ENCODE measurements around the gene HOXB2.

Gene HOXB2

GRCh38 chr17:48567646-48568354 is 22.9 kb upstream of the HOXB2 start:
- H3K4me3 ChIP-seq (ENCODE audit: low read depth, low read length) = no peak overlapping the region
- no peak for DNase-seq (ENCODE audit: low read depth)

- no peak for DNase-seq (ENCODE audit: low read depth)
- no peak overlapping the region for H3K4me3 ChIP-seq (ENCODE audit: low read depth, low read length)
Observed at GRCh38 chr17:48567209-48567608, 22.3 kb upstream of the HOXB2 start.

GRCh38 chr17:48566717-48567116 is 21.8 kb upstream of the HOXB2 start:
- no peak overlapping the region for H3K4me3 ChIP-seq (ENCODE audit: low read depth, low read length)

GRCh38 chr17:48565925-48566710 is 21.2 kb upstream of the HOXB2 start:
- no peak overlapping the region for H3K4me3 ChIP-seq (ENCODE audit: low read depth, low read length)
- no peak for DNase-seq (ENCODE audit: low read depth)

More at GRCh38 chr17:48566717-48567116, 21.8 kb upstream of the HOXB2 start:
- no peak for DNase-seq (ENCODE audit: low read depth)

DNA sequence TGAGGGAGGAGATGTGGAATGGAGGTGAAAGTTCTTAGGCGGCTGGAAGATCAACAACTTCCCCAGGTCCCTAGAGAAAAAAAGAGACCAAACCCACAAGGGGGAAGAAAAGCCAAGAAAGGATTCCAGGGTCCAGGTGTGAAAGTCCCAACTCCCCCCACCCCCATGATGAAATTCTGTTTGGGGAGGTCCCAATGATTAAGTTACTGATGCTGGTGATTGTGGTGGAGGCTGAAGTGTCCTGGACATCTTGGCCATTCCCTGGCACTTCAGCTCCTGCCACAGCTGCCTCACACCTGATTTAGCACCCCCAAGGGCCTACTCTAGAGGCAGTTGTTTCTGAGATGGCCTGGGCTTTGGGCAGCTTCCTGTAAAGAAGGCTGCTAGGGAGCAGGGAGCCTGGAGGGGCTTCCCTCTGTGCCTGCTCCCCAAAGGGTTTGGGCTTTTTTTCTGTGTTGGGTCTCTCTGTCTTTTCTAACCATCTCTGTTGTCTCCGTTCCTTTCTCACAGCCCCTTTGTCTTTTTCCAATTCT is 20.2 kb upstream of the HOXB2 start:
- DNase-seq (ENCODE audit: low read depth) = no peak
- peak overlapping the region; percentile 40 for H3K4me3 ChIP-seq (ENCODE audit: low read depth, low read length)

DNA sequence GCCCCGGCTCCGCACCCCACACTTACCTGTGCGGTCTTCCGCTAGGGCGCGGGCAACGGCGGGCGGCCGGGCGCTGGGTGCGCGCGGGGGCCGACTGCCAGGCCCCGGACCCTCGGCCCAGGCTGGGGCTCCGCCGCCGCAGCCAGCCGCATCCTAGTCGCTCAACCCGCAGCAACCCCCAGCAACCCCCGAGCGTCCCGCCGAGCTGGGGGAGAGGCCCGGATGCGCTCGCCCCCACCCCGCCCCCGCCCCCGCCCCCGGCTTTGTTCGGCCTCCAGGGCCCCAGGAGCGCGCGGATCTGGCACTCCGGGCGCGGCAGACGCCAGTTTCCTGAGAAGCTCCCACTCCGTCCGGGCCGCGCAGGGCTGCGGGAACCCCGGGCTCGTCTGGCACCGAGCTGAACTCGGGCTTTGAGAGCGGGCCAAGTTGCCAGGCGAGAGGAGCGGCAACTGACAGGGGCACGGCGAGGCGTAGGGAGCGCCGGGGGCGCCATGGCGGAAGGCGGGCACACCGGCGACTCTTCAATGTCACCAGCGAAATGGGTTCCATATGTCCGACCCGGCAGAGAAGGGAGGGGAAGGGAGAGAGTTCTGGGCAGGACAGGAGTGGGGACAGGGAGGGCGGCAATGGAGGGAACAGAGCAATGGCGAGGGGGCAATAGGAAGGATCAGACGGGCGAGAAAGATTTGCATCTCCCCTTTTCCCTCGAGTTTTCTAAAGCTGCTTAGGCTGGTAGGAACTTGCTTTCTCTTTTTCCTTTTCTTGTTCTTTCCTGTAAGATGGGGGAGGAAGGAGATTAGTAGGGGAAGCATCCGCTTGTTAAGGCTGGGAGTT is 19.5 kb upstream of the HOXB2 start:
- H3K4me3 ChIP-seq (ENCODE audit: low read depth, low read length) = peak overlapping the region; percentile 40
- DNase-seq (ENCODE audit: low read depth) = no peak

- peak overlapping the region; percentile 30 for H3K4me3 ChIP-seq (ENCODE audit: low read depth, low read length)
- DNase-seq (ENCODE audit: low read depth) = no peak
Observed at GRCh38 chr17:48563867-48564187, 18.9 kb upstream of the HOXB2 start.

DNA sequence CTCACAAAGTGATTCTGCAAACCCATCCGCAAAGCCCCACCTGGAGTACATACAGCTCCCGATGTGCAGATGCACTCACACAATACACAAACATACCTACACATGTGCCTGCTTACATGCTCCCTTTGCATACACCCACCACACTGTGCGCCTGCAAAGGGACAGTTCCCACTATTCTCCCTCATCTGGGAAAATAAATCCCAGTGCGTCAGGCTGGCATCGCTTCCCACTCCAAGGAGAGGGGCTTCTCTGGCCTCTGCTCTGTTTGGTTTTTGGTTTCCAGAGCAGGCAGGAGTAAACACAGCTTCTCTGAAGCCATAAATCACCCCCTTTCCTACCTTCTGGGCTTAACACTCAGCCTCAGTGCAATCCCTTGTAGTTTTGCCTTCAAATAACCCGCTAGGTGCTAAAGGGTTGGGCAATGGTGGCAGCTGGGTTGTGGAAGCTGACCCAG is 18.5 kb upstream of the HOXB2 start:
- DNase-seq (ENCODE audit: low read depth) = no peak
- H3K4me3 ChIP-seq (ENCODE audit: low read depth, low read length) = peak overlapping the region; percentile 30

DNA sequence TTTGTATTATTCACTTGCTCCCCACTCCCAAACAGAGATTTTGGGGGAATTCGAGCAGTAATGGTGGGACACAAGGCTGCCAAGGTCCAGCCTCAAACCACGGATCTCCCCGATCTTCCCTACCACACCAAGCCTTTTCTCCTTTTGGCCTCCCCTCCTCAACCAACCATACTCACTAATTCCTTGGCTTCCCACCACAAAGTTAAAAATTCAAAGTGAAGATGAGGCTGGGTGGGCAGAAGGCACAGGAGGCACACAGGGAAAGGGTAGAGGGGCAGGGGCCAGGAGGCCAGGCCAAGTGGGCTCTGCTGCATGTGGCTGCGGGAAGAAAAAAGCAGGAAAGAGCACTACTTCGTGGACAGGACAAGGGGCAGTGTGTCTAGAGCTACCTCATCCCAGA is 18.0 kb upstream of the HOXB2 start:
- H3K4me3 ChIP-seq (ENCODE audit: low read depth, low read length) = peak overlapping the region; percentile 30
- DNase-seq (ENCODE audit: low read depth) = no peak

GRCh38 chr17:48561884-48562810 is 17.2 kb upstream of the HOXB2 start:
- DNase-seq (ENCODE audit: low read depth) = no peak
- H3K4me3 ChIP-seq (ENCODE audit: low read depth, low read length) = no peak overlapping the region

DNA sequence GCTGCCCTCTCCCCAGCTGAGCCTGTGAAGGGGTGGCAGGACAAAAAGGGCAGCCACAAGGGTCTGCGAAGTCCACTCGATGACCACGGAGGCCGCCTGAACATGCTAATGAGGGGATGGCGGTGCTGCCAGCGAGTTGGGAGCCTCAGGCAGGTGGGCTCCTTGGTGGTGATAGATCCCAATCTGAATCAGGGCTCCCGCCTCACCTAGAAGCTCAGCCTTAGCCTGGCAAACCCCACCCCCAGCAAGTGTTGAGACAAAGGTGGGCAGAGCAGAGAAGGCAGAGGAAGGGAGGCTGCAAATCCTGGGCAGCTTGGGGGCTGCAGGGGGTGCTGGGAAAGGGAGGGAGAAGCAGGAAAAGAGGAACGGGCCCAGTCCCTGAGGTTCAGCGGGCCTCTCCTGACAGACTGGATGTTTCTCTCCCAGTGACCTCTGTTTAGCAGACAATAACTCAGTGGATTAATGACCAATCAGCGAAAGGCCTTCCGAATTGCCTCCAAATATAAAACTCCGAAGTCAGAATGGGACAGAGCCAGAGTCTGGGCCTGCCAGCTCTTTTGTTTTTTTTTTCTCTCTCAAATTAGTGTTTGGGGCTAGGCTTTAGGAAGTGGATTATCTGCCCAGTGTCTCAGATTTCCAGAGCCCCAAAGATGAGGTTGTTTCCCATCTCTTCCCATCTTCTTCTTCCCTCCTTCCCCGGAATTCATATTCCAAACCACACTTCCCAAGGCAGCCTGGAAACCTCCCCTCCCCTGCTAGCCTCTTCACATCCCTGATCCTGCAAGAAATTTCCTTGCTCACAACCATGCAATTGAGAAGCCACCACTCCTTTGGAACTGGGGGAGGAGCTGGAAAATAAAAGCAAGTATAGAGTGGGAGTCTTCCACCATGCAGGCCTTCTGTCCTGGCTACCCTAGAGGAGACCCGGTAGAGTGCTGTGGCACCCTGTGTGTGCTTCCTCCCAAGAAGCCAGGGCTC is 15.2 kb upstream of the HOXB2 start:
- no peak overlapping the region for H3K4me3 ChIP-seq (ENCODE audit: low read depth, low read length)
- no peak for DNase-seq (ENCODE audit: low read depth)

DNA sequence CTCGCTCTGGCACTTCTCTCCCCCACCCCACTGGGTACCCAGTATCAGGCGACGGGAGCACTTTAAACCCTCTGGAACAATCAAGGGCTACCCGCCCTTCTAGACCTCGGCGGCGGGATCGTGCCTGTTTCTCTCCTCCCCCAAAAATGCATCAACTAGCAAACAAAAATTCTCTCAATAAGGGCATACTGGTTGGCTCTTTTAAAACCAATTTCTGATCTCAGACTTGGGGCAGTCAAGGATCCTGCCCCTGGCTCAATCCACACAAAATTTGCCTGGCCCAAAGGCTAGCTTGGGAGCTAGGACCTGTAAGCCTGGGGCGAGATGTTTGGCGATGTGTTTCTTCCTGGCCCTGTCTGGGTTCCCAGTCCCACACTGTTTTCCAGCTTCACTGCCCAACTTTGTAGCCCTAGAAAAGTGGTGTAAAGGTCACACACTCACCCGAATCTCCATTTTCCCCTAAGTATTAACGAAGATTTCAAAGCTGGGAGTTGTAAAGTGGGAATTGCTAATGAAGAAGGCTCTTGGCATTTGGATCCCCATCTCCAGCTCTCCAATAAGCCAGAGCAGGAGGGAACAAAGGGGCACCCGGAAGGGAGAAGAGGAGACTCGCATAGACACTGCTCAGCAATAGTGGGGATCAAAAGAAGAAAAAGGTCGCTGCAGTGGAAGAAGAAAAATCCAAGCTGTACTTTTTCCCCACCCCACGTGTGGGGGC is 14.4 kb upstream of the HOXB2 start:
- DNase-seq (ENCODE audit: low read depth) = no peak
- no peak overlapping the region for H3K4me3 ChIP-seq (ENCODE audit: low read depth, low read length)

- no peak overlapping the region for H3K4me3 ChIP-seq (ENCODE audit: low read depth, low read length)
- no peak for DNase-seq (ENCODE audit: low read depth)
Observed at GRCh38 chr17:48558831-48559121, 13.9 kb upstream of the HOXB2 start.

DNA sequence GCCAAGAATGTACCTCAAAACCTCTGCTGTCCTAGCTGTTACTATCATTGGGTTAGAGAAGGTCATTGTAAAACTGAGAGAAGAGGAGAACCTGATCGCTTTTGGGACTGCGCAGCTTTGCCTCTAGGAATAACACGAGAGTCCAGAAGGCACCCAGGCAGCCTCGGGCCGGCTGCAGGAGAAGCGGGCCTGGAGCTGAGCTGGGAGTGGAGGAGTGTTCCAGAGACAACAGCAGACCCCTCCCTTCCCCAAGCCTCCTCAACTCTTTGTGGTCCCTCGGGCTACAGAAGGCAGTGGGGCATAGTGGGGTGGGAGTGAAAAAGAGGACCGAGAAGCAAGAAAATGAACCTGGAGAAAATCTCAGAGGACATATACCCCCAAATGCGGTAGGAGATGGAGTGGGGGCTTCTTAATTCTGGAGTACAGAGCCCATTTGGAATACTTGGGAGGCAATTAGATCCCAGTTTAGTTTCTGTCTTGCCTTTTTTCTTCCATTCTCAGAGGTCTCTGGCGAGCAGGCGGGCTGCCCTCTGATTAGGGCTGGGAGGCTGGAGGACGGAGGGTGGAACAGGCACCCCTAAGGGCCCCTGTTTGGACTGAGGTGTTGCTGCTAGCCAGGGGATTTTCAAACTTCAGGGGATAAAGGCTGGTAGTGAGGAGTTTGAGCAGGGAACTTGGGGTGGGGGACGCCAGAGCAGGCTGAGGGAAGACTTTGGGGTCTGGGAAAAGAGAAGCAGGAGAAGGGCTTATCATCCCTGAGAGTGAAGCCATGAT is 13.3 kb upstream of the HOXB2 start:
- DNase-seq (ENCODE audit: low read depth) = no peak
- no peak overlapping the region for H3K4me3 ChIP-seq (ENCODE audit: low read depth, low read length)

DNA sequence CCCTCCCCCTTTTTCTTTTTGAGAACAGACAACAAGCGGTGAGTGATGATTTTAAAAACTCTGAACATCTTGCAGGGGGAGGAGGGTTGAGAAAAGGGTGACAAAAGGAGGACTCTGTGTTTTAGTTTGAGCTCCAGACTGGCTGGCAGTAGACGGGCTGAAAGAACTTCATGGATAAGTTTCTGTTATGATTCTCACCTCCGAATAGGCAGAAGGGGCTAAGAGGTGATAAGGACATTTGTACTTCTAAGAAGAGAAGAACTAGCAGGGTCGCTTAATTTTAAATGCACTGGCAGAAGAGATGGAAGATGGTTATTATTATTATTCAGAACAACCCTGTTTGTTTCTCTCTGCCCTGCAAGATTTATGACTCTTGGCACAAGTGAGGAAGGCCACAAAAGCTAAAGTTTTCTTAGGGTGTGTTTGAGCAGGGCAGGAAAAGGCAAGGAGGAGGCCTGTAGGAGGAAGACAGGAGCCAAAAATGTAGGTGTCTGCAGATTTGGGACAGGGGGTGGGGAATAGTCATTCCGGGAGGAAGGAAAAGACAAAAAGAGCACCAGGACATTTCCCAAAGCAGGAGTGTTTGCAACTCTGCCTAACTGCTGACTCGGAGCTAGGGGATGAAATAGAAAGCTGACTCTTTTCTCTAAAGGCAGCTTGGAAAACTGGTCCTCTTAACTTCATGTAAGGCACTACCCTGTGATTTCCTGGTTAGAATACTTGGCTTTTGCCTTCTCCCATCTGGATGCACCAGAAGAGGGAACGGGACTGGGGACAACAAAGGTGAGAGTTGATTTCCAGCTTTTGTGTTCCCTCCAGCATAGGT is 11.9 kb upstream of the HOXB2 start:
- no peak overlapping the region for H3K4me3 ChIP-seq (ENCODE audit: low read depth, low read length)
- DNase-seq (ENCODE audit: low read depth) = no peak

- no peak for DNase-seq (ENCODE audit: low read depth)
- no peak overlapping the region for H3K4me3 ChIP-seq (ENCODE audit: low read depth, low read length)
Observed at GRCh38 chr17:48556229-48556575, 11.3 kb upstream of the HOXB2 start.

All from skeletal muscle cell (primary cell).